Neural cell (in vitro differentiated cells): ENCODE results near the gene FBXO40. TPM values are rescaled to one million over a fixed set of nuclear protein-coding genes. Genes with fewer than 3 reads are reported as not detected.

Source experiments
- H2AFZ ChIP-seq: fragments of 200-600, 300-800 bp; sonication (generic), shearing (Covaris generic); 2 replicates; pipeline ENCODE4 v1.6.0; 2014; ENCODE audit warnings: low read depth, mild to moderate bottlenecking, antibody characterized with exemption, low read length, moderate library complexity
- H3F3A ChIP-seq: fragments of 200-600 bp; shearing (Covaris generic); 2 replicates; pipeline ENCODE4 v1.6.1; 2016; ENCODE audit warnings: mild to moderate bottlenecking, moderate library complexity, mixed read lengths, antibody characterized with exemption, low read length; ENCODE audit not compliant: insufficient read depth, poor library complexity, severe bottlenecking
- H3K27ac ChIP-seq: fragments of 200-600, 300-800 bp; sonication (generic), shearing (Covaris generic); 2 replicates; pipeline ENCODE4 v1.5.1; 2014; ENCODE audit warnings: mild to moderate bottlenecking, low read length, moderate library complexity
- H3K27me3 ChIP-seq: fragments of 300-800, 200-600 bp; sonication (generic), shearing (Covaris generic); 2 replicates; pipeline ENCODE4 v1.6.0; 2014; ENCODE audit warnings: mild to moderate bottlenecking, low read depth, low read length, moderate library complexity; ENCODE audit not compliant: insufficient read depth
- H3K36me3 ChIP-seq: fragments of 300-800, 200-600 bp; sonication (generic), shearing (Covaris generic); 2 replicates; pipeline ENCODE4 v1.5.1; 2014; ENCODE audit warnings: mild to moderate bottlenecking, antibody characterized with exemption, low read length, moderate library complexity; ENCODE audit not compliant: insufficient read depth
- H3K4me2 ChIP-seq: fragments of 300-800, 200-600 bp; sonication (generic), shearing (Covaris generic); 2 replicates; pipeline ENCODE4 v1.6.0; 2014; ENCODE audit warnings: mild to moderate bottlenecking, low read length
- H3K4me3 ChIP-seq: fragments of 300-800, 200-600 bp; sonication (generic), shearing (Covaris generic); 2 replicates; pipeline ENCODE4 v1.5.1; 2014; ENCODE audit warnings: mild to moderate bottlenecking, low read length, moderate library complexity
- H3K79me2 ChIP-seq: fragments of 200-600 bp; shearing (Covaris generic); replicated peaks from 2 replicates; pipeline ENCODE4 v1.6.0; 2014; ENCODE audit warnings: mild to moderate bottlenecking, low read length, moderate library complexity; ENCODE audit not compliant: insufficient read depth
- H3K9ac ChIP-seq: fragments of 300-800, 200-600 bp; sonication (generic), shearing (Covaris generic); 2 replicates; pipeline ENCODE4 v1.6.1; 2016; ENCODE audit warnings: mild to moderate bottlenecking, low read length, mixed read lengths
- H3K9me2 ChIP-seq: fragments of 200-600 bp; shearing (Covaris generic); 2 replicates; pipeline ENCODE4 v1.6.1; 2016; ENCODE audit warnings: mild to moderate bottlenecking, low read length, mixed read lengths; ENCODE audit not compliant: insufficient read depth
- H3K9me3 ChIP-seq: fragments of 200-600, 300-800 bp; sonication (generic), shearing (Covaris generic); 2 replicates; pipeline ENCODE4 v1.6.1; 2016; ENCODE audit warnings: mild to moderate bottlenecking, mixed run types, low read length, moderate library complexity, mixed read lengths
- H4K20me1 ChIP-seq: fragments of 200-600 bp; shearing (Covaris generic); 2 replicates; pipeline ENCODE4 v1.6.1; 2016; ENCODE audit warnings: mild to moderate bottlenecking, mixed run types; ENCODE audit not compliant: insufficient read depth
- CTCF ChIP-seq: fragments of 450-650 bp; IDR thresholded peaks from 2 replicates; pipeline ENCODE4 v1.5.1; 2014; ENCODE audit warnings: antibody characterized with exemption, mild to moderate bottlenecking, moderate library complexity; ENCODE audit not compliant: poor library complexity, severe bottlenecking
- EP300 ChIP-seq: fragments of 450-650 bp; conservative IDR thresholded peaks from 2 replicates; pipeline ENCODE4 v1.6.1; 2014; ENCODE audit warnings: antibody characterized with exemption, mild to moderate bottlenecking, moderate library complexity; ENCODE audit not compliant: poor library complexity, severe bottlenecking
- EZH2 ChIP-seq: fragments of 200-600, 300-800 bp; shearing (Covaris generic), sonication (generic); IDR thresholded peaks from 2 replicates; pipeline ENCODE4 v1.6.1; 2014; ENCODE audit warnings: antibody characterized with exemption, low read length, borderline replicate concordance, mild to moderate bottlenecking; ENCODE audit not compliant: insufficient read depth, poor library complexity, severe bottlenecking
- MXI1 ChIP-seq: fragments of 450-650 bp; conservative IDR thresholded peaks from 2 replicates; pipeline ENCODE4 v1.6.1; 2014; ENCODE audit warnings: antibody characterized with exemption, mild to moderate bottlenecking; ENCODE audit not compliant: poor library complexity, severe bottlenecking
- POLR2AphosphoS5 ChIP-seq: IDR thresholded peaks from 2 replicates; pipeline ENCODE4 v1.6.1; 2012
- RAD21 ChIP-seq: fragments of 450-650 bp; conservative IDR thresholded peaks from 2 replicates; pipeline ENCODE4 v1.6.1; 2014; ENCODE audit warnings: antibody characterized with exemption, mild to moderate bottlenecking, moderate library complexity
- REST ChIP-seq: IDR thresholded peaks from 2 replicates; pipeline ENCODE4 v1.6.1; 2012; ENCODE audit warnings: borderline replicate concordance
- SMC3 ChIP-seq: fragments of 450-650 bp; conservative IDR thresholded peaks from 2 replicates; pipeline ENCODE4 v1.6.1; 2014; ENCODE audit warnings: antibody characterized with exemption, mild to moderate bottlenecking, moderate library complexity; ENCODE audit not compliant: poor library complexity
- TAF1 ChIP-seq: IDR thresholded peaks from 2 replicates; pipeline ENCODE4 v1.6.1; 2012; ENCODE audit warnings: low read depth
- polyA plus RNA-seq: library from polyadenylated mRNA; depleted of rRNA; stranded (reverse); fragments of >200 nt; gene quantifications from 2 replicates; pipeline ENCODE4 v1.2.3, GENCODE V29; 2014

Gene FBXO40
- polyA plus RNA-seq, 1 donor from 2014 or later, result not detected

GRCh38 chr3:121594850-121595249 lies 1.7 kb downstream of the FBXO40 start:
- no peak overlapping the region for H3K27ac ChIP-seq
- H3K79me2 ChIP-seq, result no peaks in the 10 kb centered on the region
- H4K20me1 ChIP-seq, result no peaks in the 10 kb centered on the region
- H3K9me2 ChIP-seq, result no peaks in the 10 kb centered on the region
- no peak overlapping the region for H3K4me2 ChIP-seq
- H3F3A ChIP-seq, result no peaks in the 10 kb centered on the region
- H3K4me3 ChIP-seq, result no peak overlapping the region
- no peak for TF ChIP-seq SMC3
- TF ChIP-seq MXI1, result no peak
- TF ChIP-seq TAF1, result no peak
- no peak for TF ChIP-seq POLR2AphosphoS5
- no peak for TF ChIP-seq EP300
- TF ChIP-seq RAD21, result no peak
- no peak for TF ChIP-seq CTCF
- no peak for TF ChIP-seq EZH2
- TF ChIP-seq REST, result no peak
- no peaks in the 10 kb centered on the region for H3K9me3 ChIP-seq
- H2AFZ ChIP-seq, result no peak overlapping the region
- no peak overlapping the region for H3K9ac ChIP-seq
- no peaks in the 10 kb centered on the region for H3K36me3 ChIP-seq
- H3K27me3 ChIP-seq, result no peaks in the 10 kb centered on the region

GRCh38 chr3:121595765-121596406 lies 2.7 kb downstream of the FBXO40 start:
- H3K9ac ChIP-seq, result no peak overlapping the region
- no peaks in the 10 kb centered on the region for H3K36me3 ChIP-seq
- no peaks in the 10 kb centered on the region for H3K9me3 ChIP-seq
- no peaks in the 10 kb centered on the region for H3K27me3 ChIP-seq
- no peaks in the 10 kb centered on the region for H3F3A ChIP-seq
- H3K27ac ChIP-seq, result no peak overlapping the region
- H2AFZ ChIP-seq, result no peak overlapping the region
- no peak overlapping the region for H3K4me2 ChIP-seq
- no peak overlapping the region for H3K4me3 ChIP-seq
- H3K9me2 ChIP-seq, result no peaks in the 10 kb centered on the region
- no peaks in the 10 kb centered on the region for H3K79me2 ChIP-seq
- TF ChIP-seq EP300 (no peak), CTCF (no peak)
- H4K20me1 ChIP-seq, result no peaks in the 10 kb centered on the region
